Nephron progenitor cell (in vitro differentiated cells): ENCODE data around the gene DACH1.

Experiments used
- DNase-seq: peaks from one replicate; pipeline ENCODE4 v3.0.0; 2021
- H3K27ac Mint-ChIP-seq: 2 replicates; pipeline ENCODE4 v1.8.0; 2021; ENCODE audit warnings: mild to moderate bottlenecking, moderate library complexity, mixed read lengths
- H3K27me3 Mint-ChIP-seq: 2 replicates; pipeline ENCODE4 v1.8.0; 2021; ENCODE audit warnings: mild to moderate bottlenecking, low read depth, mixed read lengths; ENCODE audit not compliant: poor library complexity
- H3K36me3 Mint-ChIP-seq: 2 replicates; pipeline ENCODE4 v1.8.0; 2021; ENCODE audit warnings: low read depth, mixed read lengths
- H3K4me1 Mint-ChIP-seq: 2 replicates; pipeline ENCODE4 v1.8.0; 2021; ENCODE audit warnings: mixed read lengths
- H3K4me3 Mint-ChIP-seq: 2 replicates; pipeline ENCODE4 v1.8.0; 2021; ENCODE audit warnings: mild to moderate bottlenecking, moderate library complexity, mixed read lengths
- H3K9me3 Mint-ChIP-seq: 2 replicates; pipeline ENCODE4 v1.8.0; 2021; ENCODE audit warnings: mild to moderate bottlenecking, moderate library complexity, mixed read lengths
- TF ChIP-seq, protein P1 (sequence below): fragments of 200-600 bp; sonication (generic); IDR thresholded peaks from 2 replicates; pipeline ENCODE4 v1.5.0; 2021; ENCODE audit warnings: antibody characterized with exemption

Gene DACH1

DNA sequence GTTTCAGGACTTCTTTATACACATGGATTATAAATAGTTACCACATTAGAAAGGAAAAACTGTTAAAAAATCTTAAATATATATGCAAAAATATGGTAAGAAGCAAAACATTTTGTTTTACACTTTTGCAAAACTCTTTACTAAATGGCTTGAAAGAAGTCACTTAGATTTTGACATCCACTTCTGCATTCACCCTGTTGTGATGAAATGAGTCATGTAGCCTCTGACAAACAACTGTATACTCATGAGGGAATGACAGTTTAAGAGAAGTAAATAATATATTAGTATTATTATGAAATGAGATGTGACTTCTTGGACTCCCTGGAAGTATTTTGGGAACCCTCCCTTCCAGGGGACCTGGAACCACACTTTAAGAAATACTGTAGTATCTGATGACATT, 275.6 kb downstream of the DACH1 start:
- peaks cover 14% of the 10 kb centered on the region for H3K4me1 Mint-ChIP-seq
- H3K4me3 Mint-ChIP-seq: no peak overlapping the region
- no peak for DNase-seq
- H3K27me3 Mint-ChIP-seq: no peaks in the 10 kb centered on the region
- H3K9me3 Mint-ChIP-seq: no peaks in the 10 kb centered on the region
- H3K36me3 Mint-ChIP-seq: peaks cover under 1% of the 10 kb centered on the region
- TF ChIP-seq, protein P1, sequence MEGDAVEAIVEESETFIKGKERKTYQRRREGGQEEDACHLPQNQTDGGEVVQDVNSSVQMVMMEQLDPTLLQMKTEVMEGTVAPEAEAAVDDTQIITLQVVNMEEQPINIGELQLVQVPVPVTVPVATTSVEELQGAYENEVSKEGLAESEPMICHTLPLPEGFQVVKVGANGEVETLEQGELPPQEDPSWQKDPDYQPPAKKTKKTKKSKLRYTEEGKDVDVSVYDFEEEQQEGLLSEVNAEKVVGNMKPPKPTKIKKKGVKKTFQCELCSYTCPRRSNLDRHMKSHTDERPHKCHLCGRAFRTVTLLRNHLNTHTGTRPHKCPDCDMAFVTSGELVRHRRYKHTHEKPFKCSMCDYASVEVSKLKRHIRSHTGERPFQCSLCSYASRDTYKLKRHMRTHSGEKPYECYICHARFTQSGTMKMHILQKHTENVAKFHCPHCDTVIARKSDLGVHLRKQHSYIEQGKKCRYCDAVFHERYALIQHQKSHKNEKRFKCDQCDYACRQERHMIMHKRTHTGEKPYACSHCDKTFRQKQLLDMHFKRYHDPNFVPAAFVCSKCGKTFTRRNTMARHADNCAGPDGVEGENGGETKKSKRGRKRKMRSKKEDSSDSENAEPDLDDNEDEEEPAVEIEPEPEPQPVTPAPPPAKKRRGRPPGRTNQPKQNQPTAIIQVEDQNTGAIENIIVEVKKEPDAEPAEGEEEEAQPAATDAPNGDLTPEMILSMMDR: no peak
- no peak overlapping the region for H3K27ac Mint-ChIP-seq

DNA sequence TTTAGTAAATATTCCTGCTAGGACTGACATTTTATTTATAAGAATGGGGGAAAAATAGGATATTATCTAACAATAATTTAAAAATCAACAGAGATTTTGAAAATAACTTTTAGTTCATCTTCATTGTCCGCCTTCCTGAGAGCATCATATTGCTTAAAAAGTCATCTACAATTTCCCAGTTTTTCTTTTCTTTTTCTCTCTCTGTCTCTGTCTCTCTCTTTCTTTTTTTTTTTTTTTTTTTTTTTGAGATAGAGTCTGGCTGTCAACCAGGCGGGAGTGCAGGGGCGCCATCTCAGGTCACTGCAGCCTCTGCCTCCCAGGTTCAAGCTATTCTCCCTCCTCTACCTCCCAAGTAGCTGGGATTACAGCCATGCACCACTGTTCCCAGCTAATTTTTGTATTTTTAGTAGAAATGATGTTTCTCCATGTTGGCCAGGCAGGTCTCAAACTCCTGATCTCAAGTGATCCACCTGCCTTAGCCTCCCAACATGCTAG, 276.3 kb downstream of the DACH1 start:
- Mint-ChIP-seq H3K4me1 (peaks cover 14% of the 10 kb centered on the region), H3K9me3 (no peaks in the 10 kb centered on the region), H3K27me3 (no peaks in the 10 kb centered on the region), H3K27ac (peak overlapping the region; percentile 37), H3K4me3 (no peak overlapping the region), H3K36me3 (no peaks in the 10 kb centered on the region)
- no peak for DNase-seq
- TF ChIP-seq, protein P1: no peak

DNA sequence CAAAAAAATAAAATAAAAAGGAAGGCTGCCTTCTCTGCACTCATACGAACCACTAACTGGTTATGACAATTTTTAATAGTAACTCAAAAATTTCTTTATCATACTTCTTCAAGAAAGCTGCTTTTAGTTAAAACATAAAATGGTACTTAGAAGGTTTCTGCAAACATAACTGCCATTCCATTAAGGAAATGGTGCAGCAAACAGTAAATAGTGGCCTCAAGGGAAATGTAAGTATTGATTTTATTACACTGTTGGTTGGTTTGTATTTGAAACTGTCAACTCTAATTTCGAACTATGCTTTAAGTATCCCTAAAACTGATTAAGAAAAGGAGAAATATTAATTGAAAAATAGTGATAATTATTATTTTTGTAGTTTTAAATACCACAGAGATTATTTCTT, 278.0 kb downstream of the DACH1 start:
- no peak overlapping the region for H3K27ac Mint-ChIP-seq
- H3K4me3 Mint-ChIP-seq: no peak overlapping the region
- DNase-seq: no peak
- no peaks in the 10 kb centered on the region for H3K36me3 Mint-ChIP-seq
- peaks cover 20% of the 10 kb centered on the region for H3K4me1 Mint-ChIP-seq
- TF ChIP-seq, protein P1: no peak
- no peaks in the 10 kb centered on the region for H3K27me3 Mint-ChIP-seq
- H3K9me3 Mint-ChIP-seq: no peaks in the 10 kb centered on the region

GRCh38 chr13:71587817-71588216, 279.2 kb downstream of the DACH1 start:
- TF ChIP-seq, protein P1: no peak
- DNase-seq: no peak
- Mint-ChIP-seq H3K36me3 (no peaks in the 10 kb centered on the region), H3K27me3 (no peaks in the 10 kb centered on the region), H3K9me3 (no peaks in the 10 kb centered on the region), H3K27ac (peak overlapping the region; percentile 62), H3K4me3 (no peak overlapping the region), H3K4me1 (peaks cover 26% of the 10 kb centered on the region)

- Mint-ChIP-seq H3K4me3 (no peak overlapping the region), H3K9me3 (no peaks in the 10 kb centered on the region), H3K27ac (no peak overlapping the region), H3K27me3 (no peaks in the 10 kb centered on the region), H3K36me3 (no peaks in the 10 kb centered on the region), H3K4me1 (peaks cover 26% of the 10 kb centered on the region)
- TF ChIP-seq, protein P1: no peak
- DNase-seq: no peak
Observed at GRCh38 chr13:71587193-71587592, 279.8 kb downstream of the DACH1 start.

- H3K27ac Mint-ChIP-seq: peak overlapping the region; percentile 71
- peaks cover 4% of the 10 kb centered on the region for H3K27me3 Mint-ChIP-seq
- no peaks in the 10 kb centered on the region for H3K9me3 Mint-ChIP-seq
- peak; percentile 28 for DNase-seq
- TF ChIP-seq, protein P1: no peak
- H3K4me1 Mint-ChIP-seq: peaks cover 19% of the 10 kb centered on the region
- no peak overlapping the region for H3K4me3 Mint-ChIP-seq
- H3K36me3 Mint-ChIP-seq: no peaks in the 10 kb centered on the region
Observed at GRCh38 chr13:71583581-71583980, 283.4 kb downstream of the DACH1 start.
